Neural progenitor cell (in vitro differentiated cells): ENCODE results near the gene CRNKL1. TPM values are rescaled to one million over a fixed set of nuclear protein-coding genes. Genes with fewer than 3 reads are reported as not detected.
A peak's percentile ranks its signal among the peaks of the same experiment; 100 is the strongest.

Experiments used
- DNase-seq: peaks from one replicate; pipeline ENCODE4 v3.0.0-alpha.2; 2016; ENCODE audit warnings: low spot score
- H2AFZ ChIP-seq: fragments of 200-600 bp; sonication (generic); replicated peaks from 2 replicates; pipeline ENCODE4 v1.6.1; 2016; ENCODE audit warnings: antibody characterized with exemption
- H3F3A ChIP-seq: fragments of 200-600 bp; sonication (generic); 2 replicates; pipeline ENCODE4 v1.6.1; 2016; ENCODE audit warnings: antibody characterized with exemption, low read depth
- H3K27ac ChIP-seq: fragments of 200-600 bp; sonication (generic); 2 replicates; pipeline ENCODE4 v1.5.1; 2016; ENCODE audit warnings: mild to moderate bottlenecking
- H3K27me3 ChIP-seq: fragments of 200-600 bp; sonication (generic); 2 replicates; pipeline ENCODE4 v1.6.1; 2016; ENCODE audit warnings: mild to moderate bottlenecking, moderate library complexity
- H3K36me3 ChIP-seq: fragments of 200-600 bp; sonication (generic); 2 replicates; pipeline ENCODE4 v1.5.1; 2016
- H3K4me1 ChIP-seq: fragments of 200-600 bp; sonication (generic); 2 replicates; pipeline ENCODE4 v1.6.1; 2016; ENCODE audit warnings: mixed run types
- H3K4me2 ChIP-seq: fragments of 200-600 bp; sonication (generic); 2 replicates; pipeline ENCODE4 v1.6.1; 2016
- H3K4me3 ChIP-seq: fragments of 200-600 bp; sonication (generic); 2 replicates; pipeline ENCODE4 v1.5.1; 2016
- H3K79me2 ChIP-seq: fragments of 200-600 bp; sonication (generic); 2 replicates; pipeline ENCODE4 v1.6.1; 2016; ENCODE audit warnings: low read depth
- H3K9ac ChIP-seq: fragments of 200-600 bp; sonication (generic); 2 replicates; pipeline ENCODE4 v1.6.1; 2016
- H3K9me3 ChIP-seq: fragments of 200-600 bp; sonication (generic); 2 replicates; pipeline ENCODE4 v1.5.1; 2016; ENCODE audit warnings: low read depth
- H4K20me1 ChIP-seq: fragments of 200-600 bp; sonication (generic); 2 replicates; pipeline ENCODE4 v1.6.1; 2016; ENCODE audit warnings: low read depth
- H3K27ac Mint-ChIP-seq: 3 replicates; pipeline ENCODE4 v1.8.0; 2021; ENCODE audit warnings: mixed read lengths
- H3K27me3 Mint-ChIP-seq: 2 replicates; pipeline ENCODE4 v1.8.0; 2022; ENCODE audit warnings: low read depth, mild to moderate bottlenecking, inconsistent platforms, moderate library complexity, mixed read lengths; ENCODE audit not compliant: insufficient read depth
- H3K36me3 Mint-ChIP-seq: 3 replicates; pipeline ENCODE4 v1.8.0; 2021; ENCODE audit warnings: mixed read lengths
- H3K4me1 Mint-ChIP-seq: 3 replicates; pipeline ENCODE4 v1.8.0; 2021; ENCODE audit warnings: mixed read lengths
- H3K4me3 Mint-ChIP-seq: 3 replicates; pipeline ENCODE4 v1.8.0; 2021; ENCODE audit warnings: mild to moderate bottlenecking, moderate library complexity, mixed read lengths
- H3K9me3 Mint-ChIP-seq: 3 replicates; pipeline ENCODE4 v1.8.0; 2020; ENCODE audit warnings: mixed read lengths
- CTCF ChIP-seq: fragments of 200-600 bp; sonication (generic); IDR thresholded peaks from 2 replicates; pipeline ENCODE4 v1.5.1; 2017; ENCODE audit warnings: antibody characterized with exemption, mild to moderate bottlenecking
- EZH2 ChIP-seq: fragments of 200-600 bp; sonication (generic); IDR thresholded peaks from 2 replicates; pipeline ENCODE4 v1.6.1; 2017; ENCODE audit warnings: antibody characterized with exemption, mild to moderate bottlenecking, moderate library complexity
- EZH2phosphoT487 ChIP-seq: fragments of 200-600 bp; sonication (generic); IDR thresholded peaks from 2 replicates; pipeline ENCODE4 v1.6.1; 2017; ENCODE audit warnings: antibody characterized with exemption
- total RNA-seq: library from RNA; depleted of rRNA; stranded (reverse); fragments of >200 nt; gene quantifications from 2 replicates; pipeline ENCODE4 v1.2.3, GENCODE V29; 2015; ENCODE audit warnings: low replicate concordance

CRNKL1 gene
- total RNA-seq, 1 donor from 2014 or later, result 45.0 TPM

- TF ChIP-seq CTCF (no peak), EZH2 (no peak), EZH2phosphoT487 (no peak)
- peaks cover 6% of the 10 kb centered on the region for H4K20me1 ChIP-seq
- peaks cover 5% of the 10 kb centered on the region for H3K27me3 Mint-ChIP-seq
- peaks cover 18% of the 10 kb centered on the region for H3K36me3 ChIP-seq
- H3K79me2 ChIP-seq, result peaks cover 19% of the 10 kb centered on the region
- H3K27ac ChIP-seq, result peak overlapping the region; percentile 81
- no peaks in the 10 kb centered on the region for H3K9me3 Mint-ChIP-seq
- H3K27ac Mint-ChIP-seq, result peak overlapping the region; percentile 85
- H3K4me1 ChIP-seq, result peaks cover 8% of the 10 kb centered on the region
- peaks cover 7% of the 10 kb centered on the region for H3K27me3 ChIP-seq
- peak overlapping the region; percentile 95 for H2AFZ ChIP-seq
- no peak for DNase-seq
- peak overlapping the region; percentile 85 for H3K4me2 ChIP-seq
- H3K4me3 ChIP-seq, result peak overlapping the region; percentile 91
- H3K9ac ChIP-seq, result peak overlapping the region; percentile 86
- H3K4me3 Mint-ChIP-seq, result peak overlapping the region; percentile 99
- H3F3A ChIP-seq, result no peaks in the 10 kb centered on the region
- H3K36me3 Mint-ChIP-seq, result peaks cover 5% of the 10 kb centered on the region
- H3K4me1 Mint-ChIP-seq, result peaks cover 8% of the 10 kb centered on the region
- H3K9me3 ChIP-seq, result no peaks in the 10 kb centered on the region
These were observed 546 bp downstream of the CRNKL1 start for GRCh38 chr20:20051767-20052073.

- no peak overlapping the region for H3K27ac ChIP-seq
These were observed 12.4 kb downstream of the CRNKL1 start for GRCh38 chr20:20039752-20040387.

GRCh38 chr20:20038586-20038985 lies 13.7 kb downstream of the CRNKL1 start:
- Mint-ChIP-seq H3K4me3 (no peak overlapping the region), H3K27ac (no peak overlapping the region), H3K9me3 (no peaks in the 10 kb centered on the region), H3K4me1 (no peaks in the 10 kb centered on the region), H3K27me3 (no peaks in the 10 kb centered on the region), H3K36me3 (peaks cover 27% of the 10 kb centered on the region)
- no peak for DNase-seq
- Histone ChIP-seq H3K27me3 (no peaks in the 10 kb centered on the region), H3K36me3 (peaks cover 31% of the 10 kb centered on the region), H3K27ac (peak overlapping the region; percentile 58), H3K9me3 (no peaks in the 10 kb centered on the region), H3K4me1 (no peaks in the 10 kb centered on the region), H2AFZ (no peak overlapping the region), H3K4me2 (no peak overlapping the region), H3K79me2 (no peaks in the 10 kb centered on the region), H3F3A (peaks cover 11% of the 10 kb centered on the region), H3K9ac (no peak overlapping the region), H3K4me3 (no peak overlapping the region), H4K20me1 (no peaks in the 10 kb centered on the region)
- TF ChIP-seq CTCF, result no peak
- TF ChIP-seq EZH2, result no peak
- TF ChIP-seq EZH2phosphoT487, result no peak

More at GRCh38 chr20:20039752-20040387, 12.4 kb downstream of the CRNKL1 start:
- no peaks in the 10 kb centered on the region for H3K9me3 Mint-ChIP-seq
- no peaks in the 10 kb centered on the region for H3K9me3 ChIP-seq
- H3K36me3 Mint-ChIP-seq, result peaks cover 27% of the 10 kb centered on the region
- no peaks in the 10 kb centered on the region for H3K27me3 ChIP-seq
- peaks cover 25% of the 10 kb centered on the region for H3K36me3 ChIP-seq
- no peaks in the 10 kb centered on the region for H3K79me2 ChIP-seq
- no peak overlapping the region for H3K4me3 ChIP-seq
- H3K4me1 ChIP-seq, result no peaks in the 10 kb centered on the region
- H3K27ac Mint-ChIP-seq, result no peak overlapping the region
- TF ChIP-seq CTCF (no peak), EZH2phosphoT487 (no peak), EZH2 (no peak)
- DNase-seq, result no peak
- no peak overlapping the region for H3K4me3 Mint-ChIP-seq
- H2AFZ ChIP-seq, result no peak overlapping the region
- H4K20me1 ChIP-seq, result no peaks in the 10 kb centered on the region
- H3F3A ChIP-seq, result peaks cover 7% of the 10 kb centered on the region
- no peaks in the 10 kb centered on the region for H3K27me3 Mint-ChIP-seq
- no peak overlapping the region for H3K4me2 ChIP-seq
- no peak overlapping the region for H3K9ac ChIP-seq
- no peaks in the 10 kb centered on the region for H3K4me1 Mint-ChIP-seq
